Keratinocyte (primary cell): ENCODE data around the gene MKLN1. TPM values are rescaled to one million over a fixed set of nuclear protein-coding genes. Genes with fewer than 3 reads are reported as not detected.

ENCODE experiments used
- DNase-seq: peaks from one replicate; pipeline ENCODE4 v3.0.0-alpha.2; 2011; ENCODE audit warnings: low read depth, missing footprints, low spot score
- FAIRE-seq: peaks from 2 replicates; lab custom pipeline; 2011; peaks lifted over from hg19 to GRCh38; lab: Jason Lieb, UNC
- H2AFZ ChIP-seq: 2 replicates; pipeline ENCODE4 v1.6.0; 2012; ENCODE audit warnings: low read length, control low read depth, inconsistent platforms; ENCODE audit not compliant: control insufficient read depth
- H3K27ac ChIP-seq: 2 replicates; pipeline ENCODE4 v1.5.1; 2011; ENCODE audit warnings: low read length; ENCODE audit not compliant: control insufficient read depth, insufficient read depth
- H3K27me3 ChIP-seq: 3 replicates; pipeline ENCODE4 v1.6.0; 2011; ENCODE audit warnings: low read length; ENCODE audit not compliant: control insufficient read depth, insufficient read depth; ENCODE audit errors: extremely low read depth
- H3K36me3 ChIP-seq, 2 experiments: 2 replicates in 1 of 2; 3 replicates in 1 of 2; pipeline ENCODE4 v1.5.1; 2011; ENCODE audit warnings: low read length in 2 of 2, mild to moderate bottlenecking in 1 of 2; ENCODE audit not compliant: control insufficient read depth in 2 of 2, insufficient read depth in 2 of 2; ENCODE audit errors: extremely low read depth in 1 of 2
- H3K4me1 ChIP-seq: 3 replicates; pipeline ENCODE4 v1.5.1; 2011; ENCODE audit warnings: low read length; ENCODE audit not compliant: control insufficient read depth, insufficient read depth; ENCODE audit errors: extremely low read depth
- H3K4me2 ChIP-seq: 3 replicates; pipeline ENCODE4 v1.6.0; 2011; ENCODE audit warnings: low read depth, low read length; ENCODE audit not compliant: control insufficient read depth, insufficient read depth; ENCODE audit errors: extremely low read depth
- H3K4me3 ChIP-seq, 3 experiments: fragments of 200-600 bp in 1 of 3; sonication (generic) in 1 of 3; 2 replicates in 2 of 3; 3 replicates in 1 of 3; pipeline ENCODE4 v1.5.1; 2011 to 2016; ENCODE audit warnings: low read length in 3 of 3, mild to moderate bottlenecking in 3 of 3, control low read depth in 2 of 3, inconsistent platforms in 1 of 3, low read depth in 1 of 3, mixed read lengths in 1 of 3, mixed run types in 1 of 3, moderate library complexity in 1 of 3; ENCODE audit not compliant: control insufficient read depth in 2 of 3, insufficient read depth in 2 of 3; ENCODE audit errors: extremely low read depth in 1 of 3
- H3K79me2 ChIP-seq: 2 replicates; pipeline ENCODE4 v1.6.0; 2012; ENCODE audit warnings: low read length; ENCODE audit not compliant: control insufficient read depth, insufficient read depth
- H3K9ac ChIP-seq: 3 replicates; pipeline ENCODE4 v1.6.0; 2011; ENCODE audit warnings: low read length; ENCODE audit not compliant: control insufficient read depth, insufficient read depth; ENCODE audit errors: extremely low read depth
- H3K9me1 ChIP-seq: 3 replicates; pipeline ENCODE4 v1.6.0; 2011; ENCODE audit warnings: low read length; ENCODE audit not compliant: control insufficient read depth, insufficient read depth; ENCODE audit errors: extremely low read depth
- H3K9me3 ChIP-seq: 2 replicates; pipeline ENCODE4 v1.5.1; 2012; ENCODE audit warnings: low read depth, low read length; ENCODE audit not compliant: control insufficient read depth
- H4K20me1 ChIP-seq: 3 replicates; pipeline ENCODE4 v1.6.0; 2011; ENCODE audit warnings: low read length; ENCODE audit not compliant: control insufficient read depth, insufficient read depth; ENCODE audit errors: extremely low read depth
- CTCF ChIP-seq, 3 experiments: IDR thresholded peaks in 1 of 3; conservative IDR thresholded peaks in 1 of 3; optimal IDR thresholded peaks in 1 of 3; 2 replicates in 2 of 3; 3 replicates in 1 of 3; pipeline versions ENCODE3 to v1.5.1; 2011; ENCODE audit warnings: low read length in 3 of 3, mild to moderate bottlenecking in 3 of 3, moderate library complexity in 2 of 3, control low read depth in 1 of 3, inconsistent platforms in 1 of 3; ENCODE audit not compliant: insufficient read depth in 2 of 3; ENCODE audit errors: extremely low read depth in 1 of 3
- EZH2 ChIP-seq: IDR thresholded peaks from one replicate; pipeline ENCODE4 v1.6.1; 2012; ENCODE audit warnings: inconsistent platforms, mild to moderate bottlenecking, low read length, moderate library complexity
- dilution Hi-C: fragments of 300-500 bp; cut with MboI; formaldehyde crosslinking; loops from one replicate; pipeline ENCODE4 v1.7.0; 2020; ENCODE audit warnings: low sequenced_read_pairs; ENCODE audit not compliant: extremely low pct_ligation_motif_present
- polyA plus RNA-seq, 5 experiments: library from polyadenylated mRNA; depleted of rRNA in 3 of 5; stranded (reverse) in 3 of 5; stranded (forward) in 1 of 5; unstranded in 1 of 5; fragments of >200 nt; gene quantifications; 1 replicate in 1 of 5; 2 replicates in 3 of 5; 3 replicates in 1 of 5; pipeline versions ENCODE4 v1.2.1 to v1.2.3, GENCODE V29; 2011 to 2012; ENCODE audit warnings: missing spikeins in 2 of 5, low read depth in 1 of 5, low replicate concordance in 1 of 5

MKLN1 gene
- polyA plus RNA-seq, 1 donor (not counting 4 experiments of a cell fraction or from before 2014, with no cell fraction given): 43.8 TPM

GRCh38 chr7:131502810-131503508 lies 175.3 kb downstream of the MKLN1 start:
- Histone ChIP-seq H3K9me1 (no peaks in the 10 kb centered on the region), H3K4me1 (peaks cover 2% of the 10 kb centered on the region), H4K20me1 (no peaks in the 10 kb centered on the region), H3K27me3 (peaks cover 6% of the 10 kb centered on the region), H2AFZ (no peak overlapping the region), H3K4me3 (no peak overlapping the region), H3K9ac (no peak overlapping the region), H3K36me3 (peaks cover 0 to 5% of the 10 kb centered on the region in 2 experiments), H3K79me2 (no peaks in the 10 kb centered on the region), H3K27ac (no peak overlapping the region), H3K4me2 (no peak overlapping the region), H3K9me3 (no peaks in the 10 kb centered on the region)
- DNase-seq (no peak), FAIRE-seq (no peak)
- no peak for TF ChIP-seq EZH2
- no peak for TF ChIP-seq CTCF (optimal IDR thresholded peaks at IDR 0.05 in 1 of 3, IDR thresholded peaks at IDR 0.05 in 1 of 3, conservative IDR thresholded peaks at IDR 0.05 in 1 of 3; ENCODE audit: extremely low read depth in 1 of 3, insufficient read depth in 2 of 3, low read length in 3 of 3)
- dilution Hi-C loops: no loop called here

GRCh38 chr7:131503639-131504038 lies 176.0 kb downstream of the MKLN1 start:
- Histone ChIP-seq H3K4me2 (no peak overlapping the region), H3K79me2 (no peaks in the 10 kb centered on the region), H2AFZ (no peak overlapping the region), H3K27ac (no peak overlapping the region), H3K9me3 (no peaks in the 10 kb centered on the region), H4K20me1 (no peaks in the 10 kb centered on the region), H3K9ac (no peak overlapping the region), H3K4me3 (no peak overlapping the region), H3K4me1 (peaks cover 2% of the 10 kb centered on the region), H3K9me1 (no peaks in the 10 kb centered on the region), H3K27me3 (peaks cover 6% of the 10 kb centered on the region), H3K36me3 (peaks cover 0 to 4% of the 10 kb centered on the region in 2 experiments)
- TF ChIP-seq EZH2 (no peak), CTCF (optimal IDR thresholded peaks at IDR 0.05 in 1 of 3, IDR thresholded peaks at IDR 0.05 in 1 of 3, conservative IDR thresholded peaks at IDR 0.05 in 1 of 3; ENCODE audit: extremely low read depth in 1 of 3, insufficient read depth in 2 of 3, low read length in 3 of 3) (no peak)
- DNase-seq (no peak), FAIRE-seq (no peak)
- dilution Hi-C loops: no loop called here
